CD14-positive monocyte (primary cell): ENCODE measurements around the gene C1orf74. TPM values are rescaled to one million over a fixed set of nuclear protein-coding genes. Genes with fewer than 3 reads are reported as not detected.
A peak's percentile ranks its signal among the peaks of the same experiment; 100 is the strongest.

ENCODE experiments used
- DNase-seq, 3 donors: peaks; one replicate each; pipeline ENCODE4 v3.0.0-alpha.2; 2011 to 2022
- H2AFZ ChIP-seq: 2 replicates; pipeline ENCODE4 v1.6.0; 2012; ENCODE audit warnings: mild to moderate bottlenecking, low read depth, low read length, inconsistent platforms; ENCODE audit not compliant: insufficient read depth, poor library complexity, severe bottlenecking
- H3K27ac ChIP-seq, 2 donors: 1 replicate in 1 of 2; 2 replicates in 1 of 2; pipeline ENCODE4 v1.5.1; 2012 to 2013; ENCODE audit warnings: low read length in 2 of 2, control low read depth in 1 of 2, inconsistent platforms in 1 of 2, low read depth in 1 of 2, mild to moderate bottlenecking in 1 of 2
- H3K27me3 ChIP-seq, 2 donors: one replicate each; pipeline versions ENCODE4 v1.6.0 to v1.6.1; 2011 to 2013; ENCODE audit warnings: low read length in 2 of 2; ENCODE audit not compliant: control insufficient read depth in 2 of 2, insufficient read depth in 2 of 2
- H3K36me3 ChIP-seq, 2 donors: replicated peaks in 1 of 2; 1 replicate in 1 of 2; 2 replicates in 1 of 2; pipeline versions ENCODE4 v1.5.1 to v1.6.1; 2012 to 2013; ENCODE audit warnings: low read length in 2 of 2, control low read depth in 1 of 2, inconsistent platforms in 1 of 2, mild to moderate bottlenecking in 1 of 2; ENCODE audit not compliant: insufficient read depth in 2 of 2, control insufficient read depth in 1 of 2
- H3K4me1 ChIP-seq, 2 donors: 1 replicate in 1 of 2; 2 replicates in 1 of 2; pipeline versions ENCODE4 v1.5.1 to v1.6.1; 2012 to 2013; ENCODE audit warnings: low read length in 2 of 2, control low read depth in 1 of 2, inconsistent platforms in 1 of 2, mild to moderate bottlenecking in 1 of 2, moderate library complexity in 1 of 2; ENCODE audit not compliant: insufficient read depth in 2 of 2, control insufficient read depth in 1 of 2
- H3K4me2 ChIP-seq: replicated peaks from 2 replicates; pipeline ENCODE3; 2012; ENCODE audit warnings: low read length, moderate library complexity, mild to moderate bottlenecking; ENCODE audit not compliant: poor library complexity, severe bottlenecking; ENCODE audit errors: extremely low read depth
- H3K4me3 ChIP-seq, 3 experiments: fragments of 200-600 bp in 1 of 3; sonication (generic) in 1 of 3; replicated peaks in 1 of 3; 1 replicate in 2 of 3; 2 replicates in 1 of 3; pipeline ENCODE4 v1.5.1; 2011 to 2013; ENCODE audit warnings: low read length in 3 of 3, mild to moderate bottlenecking in 3 of 3, control low read depth in 2 of 3, low read depth in 2 of 3, inconsistent platforms in 1 of 3, moderate library complexity in 1 of 3
- H3K79me2 ChIP-seq: 2 replicates; pipeline ENCODE4 v1.6.0; 2012; ENCODE audit warnings: mild to moderate bottlenecking, control low read depth, inconsistent platforms, low read length, moderate library complexity; ENCODE audit not compliant: insufficient read depth
- H3K9ac ChIP-seq: 2 replicates; pipeline ENCODE4 v1.6.0; 2017; ENCODE audit warnings: low read length, mild to moderate bottlenecking; ENCODE audit not compliant: insufficient read depth, poor library complexity, severe bottlenecking
- H3K9me3 ChIP-seq, 2 donors: replicated peaks in 1 of 2; 1 replicate in 1 of 2; 2 replicates in 1 of 2; pipeline versions ENCODE4 v1.5.1 to v1.6.1; 2012 to 2013; ENCODE audit warnings: low read length in 2 of 2, control low read depth in 1 of 2; ENCODE audit not compliant: control insufficient read depth in 1 of 2, insufficient read depth in 1 of 2
- H4K20me1 ChIP-seq: 2 replicates; pipeline ENCODE4 v1.6.0; 2012; ENCODE audit warnings: mild to moderate bottlenecking, low read length, control low read depth, moderate library complexity; ENCODE audit not compliant: insufficient read depth
- H3K27ac Mint-ChIP-seq, 7 donors: one replicate each; pipeline ENCODE4 v1.8.0; 2020; ENCODE audit warnings: mild to moderate bottlenecking in 7 of 7, mixed read lengths in 7 of 7, moderate library complexity in 6 of 7, inconsistent platforms in 2 of 7
- H3K27me3 Mint-ChIP-seq, 3 donors: one replicate each; pipeline ENCODE4 v1.8.0; 2021 to 2022; ENCODE audit warnings: low read depth in 3 of 3, mild to moderate bottlenecking in 3 of 3, mixed read lengths in 3 of 3, moderate library complexity in 3 of 3, inconsistent platforms in 1 of 3
- H3K36me3 Mint-ChIP-seq, 2 donors: one replicate each; pipeline ENCODE4 v1.8.0; 2020; ENCODE audit warnings: mixed read lengths in 2 of 2, inconsistent platforms in 1 of 2, mild to moderate bottlenecking in 1 of 2
- H3K4me1 Mint-ChIP-seq: one replicate; pipeline ENCODE4 v1.8.0; 2020; ENCODE audit warnings: mild to moderate bottlenecking, mixed read lengths
- H3K4me3 Mint-ChIP-seq, 2 donors: one replicate each; pipeline ENCODE4 v1.8.0; 2020; ENCODE audit warnings: mild to moderate bottlenecking in 2 of 2, mixed read lengths in 2 of 2, moderate library complexity in 1 of 2
- H3K9me3 Mint-ChIP-seq, 7 donors: one replicate each; pipeline ENCODE4 v1.8.0; 2020 to 2022; ENCODE audit warnings: mixed read lengths in 7 of 7, mild to moderate bottlenecking in 6 of 7, moderate library complexity in 6 of 7, inconsistent platforms in 2 of 7
- CTCF ChIP-seq: fragments of 200-600 bp; IDR thresholded peaks from one replicate; pipeline ENCODE4 v1.8.0; 2022; ENCODE audit warnings: antibody characterized with exemption, mild to moderate bottlenecking
- WGBS: methylation state at CpG from one replicate; pipeline ENCODE4 v1.1.5; 2013; ENCODE audit warnings: missing lambda C conversion rate; ENCODE audit not compliant: insufficient coverage; 5-methylcytosine and 5-hydroxymethylcytosine counted together
- intact Hi-C, 2 donors: fragments of 100-400 bp; cut with micrococcal nuclease; formaldehyde crosslinking; loops; one replicate each; pipeline versions ENCODE4 v1.15.0 to v1.15.1; 2023
- polyA plus RNA-seq, 3 donors: library from polyadenylated mRNA; depleted of rRNA in 1 of 3; unstranded in 2 of 3; stranded (reverse) in 1 of 3; fragments of 300-500 nt in 2 of 3; fragments of >200 nt in 1 of 3; fragmentation: Illumina TruSeq in 2 of 3; gene quantifications; 1 replicate in 2 of 3; 2 replicates in 1 of 3; pipeline ENCODE4 v1.2.3, GENCODE V29; 2012 to 2021

C1orf74 gene
- polyA plus RNA-seq, 3 donors: 0.07 to 0.47 (median 0.19) TPM

GRCh38 chr1:209746451-209747165 lies 37.8 kb downstream of the C1orf74 start:
- Histone ChIP-seq H4K20me1 (no peaks in the 10 kb centered on the region), H3K4me3 (no peak overlapping the region), H3K4me1 (peaks cover 39 to 40% of the 10 kb centered on the region in 2 donors), H3K27ac (no peak overlapping the region), H3K36me3 (no peaks in the 10 kb centered on the region), H3K9me3 (no peaks in the 10 kb centered on the region), H3K27me3 (no peaks in the 10 kb centered on the region), H3K79me2 (no peaks in the 10 kb centered on the region), H3K4me2 (no peak overlapping the region), H2AFZ (no peak overlapping the region), H3K9ac (no peak overlapping the region)
- peak in 1 of 3 donors; percentile 31 for DNase-seq
- Mint-ChIP-seq H3K27ac (no peak overlapping the region), H3K4me3 (no peak overlapping the region), H3K9me3 (no peaks in the 10 kb centered on the region), H3K36me3 (no peaks in the 10 kb centered on the region), H3K27me3 (peaks cover 0 to 6% (median 0%) of the 10 kb centered on the region in 3 donors), H3K4me1 (peaks cover 34% of the 10 kb centered on the region)
- WGBS: 95% methylated on average over 2 of the region's 4 CpGs
- intact Hi-C loops: loop anchor here (5.0 to 10.0 kb wide), 2 partner anchors 52 to 169 kb away; no protein-coding TSS in a partner anchor
- TF ChIP-seq CTCF: no peak

GRCh38 chr1:209743145-209743482 lies 41.2 kb downstream of the C1orf74 start:
- Histone ChIP-seq H3K9ac (no peak overlapping the region), H3K27ac (no peak overlapping the region), H2AFZ (no peak overlapping the region), H3K4me3 (no peak overlapping the region), H3K27me3 (no peaks in the 10 kb centered on the region), H3K9me3 (no peaks in the 10 kb centered on the region), H3K79me2 (no peaks in the 10 kb centered on the region), H3K4me2 (no peak overlapping the region), H4K20me1 (no peaks in the 10 kb centered on the region), H3K4me1 (peaks cover 8 to 9% of the 10 kb centered on the region in 2 donors), H3K36me3 (no peaks in the 10 kb centered on the region)
- Mint-ChIP-seq H3K27ac (no peak overlapping the region), H3K4me3 (no peak overlapping the region), H3K36me3 (no peaks in the 10 kb centered on the region), H3K27me3 (peaks cover 0 to 6% (median 2%) of the 10 kb centered on the region in 3 donors), H3K9me3 (no peaks in the 10 kb centered on the region), H3K4me1 (peaks cover 7% of the 10 kb centered on the region)
- TF ChIP-seq CTCF: no peak
- no CpG with 5 or more reads among the region's 2 CpGs for WGBS
- intact Hi-C loops: loop anchor here (5.0 to 10.0 kb wide), 2 partner anchors 41 to 48 kb away; partner anchors contain the start of gene HSD11B1 (in 1 of the 2)
- DNase-seq: no peak
